Measurements from ENCODE around the gene CBLB.

GRCh38 chr3:105806359-105806758 lies 62.5 kb downstream of the CBLB start:
- TF ChIP-seq POLR2A (IDR thresholded peaks at IDR 0.05; ENCODE audit: low read depth, low read length) (no peak), SMC3 (IDR thresholded peaks at IDR 0.05; ENCODE audit: low read depth, low read length) (no peak)
